Measurements from ENCODE around the gene CHKA. TPM values are rescaled to one million over a fixed set of nuclear protein-coding genes. Genes with fewer than 3 reads are reported as not detected.

CHKA gene
- total and polyA plus RNA-seq, 2 of the 8 experiments (the other 6 are each of a cell fraction or from before 2014, with no cell fraction given) = 61.2 to 86.6 TPM

DNA sequence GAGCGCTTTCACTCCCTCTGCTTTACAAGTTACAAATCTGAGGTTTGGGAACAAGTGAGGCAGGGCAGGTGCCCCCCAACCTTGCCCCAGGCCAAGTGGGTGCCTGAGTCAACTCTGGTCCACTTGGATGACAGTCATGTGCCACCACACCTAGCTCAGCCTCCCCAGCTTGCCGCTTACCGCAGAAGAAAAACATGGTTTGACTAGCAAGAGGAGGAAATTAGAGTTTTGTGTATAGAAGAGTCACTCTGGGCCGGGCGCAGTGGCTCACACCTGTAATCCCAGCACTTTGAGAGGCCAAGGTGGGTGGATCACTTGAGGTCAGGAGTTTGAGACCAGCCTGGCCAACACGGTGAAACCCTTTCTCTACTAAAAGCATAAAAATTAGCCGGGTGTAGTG, 27.7 kb upstream of the CHKA start:
- no peak overlapping the region for H3K18ac ChIP-seq (ENCODE audit: extremely low read depth, low read length)
- 0 out of 7 replicates have a peak, but pooled peaks cover 0 to 2% (median 0%) of the 10 kb centered on the region in 4 experiments for H3K4me1 ChIP-seq (replicated peaks in 1 of 4; ENCODE audit: control insufficient read depth in 3 of 4, insufficient read depth in 4 of 4, low read length in 3 of 4)
- H4K20me1 ChIP-seq (replicated peaks in 1 of 2; ENCODE audit: control insufficient read depth in 1 of 2, insufficient read depth in 2 of 2, low read length in 2 of 2) = no peaks in the 10 kb centered on the region
- no peak overlapping the region for H3K14ac ChIP-seq (ENCODE audit: insufficient read length)
- ChIA-PET POLR2A (ENCODE audit: partially characterized antibody) (interaction anchor here (1.2 to 2.0 kb wide), 4 partner anchors 10 to 96 kb away, joined by 3 to 4 read pairs (median 3); no protein-coding TSS in a partner anchor), CTCF (ENCODE audit: partially characterized antibody) (interaction anchor here (1.3 kb wide), 1 partner anchor 60 kb away, joined by 3 read pairs; no protein-coding TSS in a partner anchor)
- H3K56ac ChIP-seq (replicated peaks; ENCODE audit: insufficient read length, low read depth, low read length) = no peak overlapping the region
- no peak overlapping the region for H3K4me2 ChIP-seq (ENCODE audit: insufficient read depth in 1 of 2, low read depth in 2 of 2, low read length in 2 of 2)
- H3K23ac ChIP-seq (ENCODE audit: insufficient read length) = no peak overlapping the region
- no peaks in the 10 kb centered on the region for H3K27me3 ChIP-seq (replicated peaks in 1 of 4; ENCODE audit: control insufficient read depth in 3 of 4, extremely low read depth in 1 of 4, insufficient read depth in 3 of 4, low read length in 3 of 4)
- no peak overlapping the region for H3K4ac ChIP-seq (replicated peaks; ENCODE audit: insufficient read length, low read depth, low read length)
- H3K27ac ChIP-seq (ENCODE audit: low read depth, low read length) = no peak overlapping the region
- no peak overlapping the region for H2BK120ac ChIP-seq (replicated peaks; ENCODE audit: low read depth, low read length)
- H2BK5ac ChIP-seq (ENCODE audit: low read depth, low read length) = no peak overlapping the region
- H2AK5ac ChIP-seq (ENCODE audit: low read depth, low read length) = 0 out of 2 replicates have a peak overlapping the region, but pooled peaks have one; percentile 65
- no peak for DNase-seq (ENCODE audit: low read depth in 1 of 2, low spot score in 2 of 2)
- no peaks in the 10 kb centered on the region for H3K36me3 ChIP-seq (ENCODE audit: control insufficient read depth in 2 of 4, insufficient read depth in 4 of 4, low read length in 3 of 4)
- no peaks in the 10 kb centered on the region for H3K79me1 ChIP-seq (ENCODE audit: low read depth, low read length)
- WGBS, 2 experiments (ENCODE audit: extremely low coverage in 1 of 2, insufficient coverage in 1 of 2, insufficient read length in 1 of 2, insufficient replicate concordance in 2 of 2, low coverage in 1 of 2, low lambda C conversion rate in 2 of 2, missing lambda C conversion rate in 1 of 2) = 90% methylated on average over 7 of the region's 7 CpGs; no CpG with 5 or more reads in 1 of the 2 experiments
- no peaks in the 10 kb centered on the region; a peak in 1 of 4 replicates for H3K9me3 ChIP-seq (ENCODE audit: insufficient read depth in 2 of 2, low read depth in 1 of 2, low read length in 1 of 2)
- H2AFZ ChIP-seq (ENCODE audit: low read length) = no peak overlapping the region
- no peaks in the 10 kb centered on the region for H3K79me2 ChIP-seq (ENCODE audit: control insufficient read depth in 1 of 2, insufficient read depth in 2 of 2, low read length in 2 of 2)
- no peak overlapping the region for H3K9ac ChIP-seq (replicated peaks in 1 of 4; ENCODE audit: extremely low read depth in 1 of 4, low read depth in 3 of 4, low read length in 3 of 4)
- no peak for FAIRE-seq
- H4K8ac ChIP-seq (ENCODE audit: extremely low read depth, insufficient read depth, low read length) = peak overlapping the region; percentile 9; the same call in 1 of the 2 replicates
- no peaks in the 10 kb centered on the region for H3K23me2 ChIP-seq (ENCODE audit: low read depth, low read length)
- no peak overlapping the region for H4K91ac ChIP-seq (replicated peaks; ENCODE audit: insufficient read length, low read length)
- TF ChIP-seq SIX5 (IDR thresholded peaks at IDR 0.05; ENCODE audit: low read depth, low read length) = no peak
- no peak for TF ChIP-seq RNF2 (IDR thresholded peaks at IDR 0.05; ENCODE audit: borderline replicate concordance, low read depth, low read length, missing control alignments, poor library complexity, severe bottlenecking)
- TF ChIP-seq RAD21 (IDR thresholded peaks at IDR 0.05 in 1 of 2, conservative IDR thresholded peaks at IDR 0.05 in 1 of 2; ENCODE audit: low read depth in 2 of 2, low read length in 2 of 2) = no peak
- TF ChIP-seq TAF7 (optimal IDR thresholded peaks at IDR 0.05; ENCODE audit: borderline replicate concordance, low read depth, low read length) = no peak
- H2BK15ac ChIP-seq (ENCODE audit: low read length) = no peak overlapping the region
- H2BK20ac ChIP-seq (ENCODE audit: low read length) = no peak overlapping the region
- H3K4me3 ChIP-seq (ENCODE audit: extremely low read depth in 1 of 4, insufficient read depth in 2 of 4, low read depth in 3 of 4, low read length in 4 of 4) = no peak overlapping the region
- H4K5ac ChIP-seq (ENCODE audit: insufficient read length, low read depth, low read length) = no peak overlapping the region
- H2BK12ac ChIP-seq (ENCODE audit: low read depth, low read length) = 0 out of 2 replicates have a peak overlapping the region, but pooled peaks have one; percentile 60

All from H1 (cell line).